Neural cell (in vitro differentiated cells): Measurements from ENCODE around the gene SFMBT2. TPM values are rescaled to one million over a fixed set of nuclear protein-coding genes. Genes with fewer than 3 reads are reported as not detected.

Source experiments
- H2AFZ ChIP-seq: fragments of 200-600, 300-800 bp; sonication (generic), shearing (Covaris generic); 2 replicates; pipeline ENCODE4 v1.6.0; 2014; ENCODE audit warnings: low read depth, mild to moderate bottlenecking, antibody characterized with exemption, low read length, moderate library complexity
- H3F3A ChIP-seq: fragments of 200-600 bp; shearing (Covaris generic); 2 replicates; pipeline ENCODE4 v1.6.1; 2016; ENCODE audit warnings: mild to moderate bottlenecking, moderate library complexity, mixed read lengths, antibody characterized with exemption, low read length; ENCODE audit not compliant: insufficient read depth, poor library complexity, severe bottlenecking
- H3K27ac ChIP-seq: fragments of 200-600, 300-800 bp; sonication (generic), shearing (Covaris generic); 2 replicates; pipeline ENCODE4 v1.5.1; 2014; ENCODE audit warnings: mild to moderate bottlenecking, low read length, moderate library complexity
- H3K27me3 ChIP-seq: fragments of 300-800, 200-600 bp; sonication (generic), shearing (Covaris generic); 2 replicates; pipeline ENCODE4 v1.6.0; 2014; ENCODE audit warnings: mild to moderate bottlenecking, low read depth, low read length, moderate library complexity; ENCODE audit not compliant: insufficient read depth
- H3K36me3 ChIP-seq: fragments of 300-800, 200-600 bp; sonication (generic), shearing (Covaris generic); 2 replicates; pipeline ENCODE4 v1.5.1; 2014; ENCODE audit warnings: mild to moderate bottlenecking, antibody characterized with exemption, low read length, moderate library complexity; ENCODE audit not compliant: insufficient read depth
- H3K4me2 ChIP-seq: fragments of 300-800, 200-600 bp; sonication (generic), shearing (Covaris generic); 2 replicates; pipeline ENCODE4 v1.6.0; 2014; ENCODE audit warnings: mild to moderate bottlenecking, low read length
- H3K4me3 ChIP-seq: fragments of 300-800, 200-600 bp; sonication (generic), shearing (Covaris generic); 2 replicates; pipeline ENCODE4 v1.5.1; 2014; ENCODE audit warnings: mild to moderate bottlenecking, low read length, moderate library complexity
- H3K79me2 ChIP-seq: fragments of 200-600 bp; shearing (Covaris generic); replicated peaks from 2 replicates; pipeline ENCODE4 v1.6.0; 2014; ENCODE audit warnings: mild to moderate bottlenecking, low read length, moderate library complexity; ENCODE audit not compliant: insufficient read depth
- H3K9ac ChIP-seq: fragments of 300-800, 200-600 bp; sonication (generic), shearing (Covaris generic); 2 replicates; pipeline ENCODE4 v1.6.1; 2016; ENCODE audit warnings: mild to moderate bottlenecking, low read length, mixed read lengths
- H3K9me2 ChIP-seq: fragments of 200-600 bp; shearing (Covaris generic); 2 replicates; pipeline ENCODE4 v1.6.1; 2016; ENCODE audit warnings: mild to moderate bottlenecking, low read length, mixed read lengths; ENCODE audit not compliant: insufficient read depth
- H3K9me3 ChIP-seq: fragments of 200-600, 300-800 bp; sonication (generic), shearing (Covaris generic); 2 replicates; pipeline ENCODE4 v1.6.1; 2016; ENCODE audit warnings: mild to moderate bottlenecking, mixed run types, low read length, moderate library complexity, mixed read lengths
- H4K20me1 ChIP-seq: fragments of 200-600 bp; shearing (Covaris generic); 2 replicates; pipeline ENCODE4 v1.6.1; 2016; ENCODE audit warnings: mild to moderate bottlenecking, mixed run types; ENCODE audit not compliant: insufficient read depth
- EP300 ChIP-seq: fragments of 450-650 bp; conservative IDR thresholded peaks from 2 replicates; pipeline ENCODE4 v1.6.1; 2014; ENCODE audit warnings: antibody characterized with exemption, mild to moderate bottlenecking, moderate library complexity; ENCODE audit not compliant: poor library complexity, severe bottlenecking
- EZH2 ChIP-seq: fragments of 200-600, 300-800 bp; shearing (Covaris generic), sonication (generic); IDR thresholded peaks from 2 replicates; pipeline ENCODE4 v1.6.1; 2014; ENCODE audit warnings: antibody characterized with exemption, low read length, borderline replicate concordance, mild to moderate bottlenecking; ENCODE audit not compliant: insufficient read depth, poor library complexity, severe bottlenecking
- MXI1 ChIP-seq: fragments of 450-650 bp; conservative IDR thresholded peaks from 2 replicates; pipeline ENCODE4 v1.6.1; 2014; ENCODE audit warnings: antibody characterized with exemption, mild to moderate bottlenecking; ENCODE audit not compliant: poor library complexity, severe bottlenecking
- POLR2AphosphoS5 ChIP-seq: IDR thresholded peaks from 2 replicates; pipeline ENCODE4 v1.6.1; 2012
- RAD21 ChIP-seq: fragments of 450-650 bp; conservative IDR thresholded peaks from 2 replicates; pipeline ENCODE4 v1.6.1; 2014; ENCODE audit warnings: antibody characterized with exemption, mild to moderate bottlenecking, moderate library complexity
- SMC3 ChIP-seq: fragments of 450-650 bp; conservative IDR thresholded peaks from 2 replicates; pipeline ENCODE4 v1.6.1; 2014; ENCODE audit warnings: antibody characterized with exemption, mild to moderate bottlenecking, moderate library complexity; ENCODE audit not compliant: poor library complexity
- TAF1 ChIP-seq: IDR thresholded peaks from 2 replicates; pipeline ENCODE4 v1.6.1; 2012; ENCODE audit warnings: low read depth
- polyA plus RNA-seq: library from polyadenylated mRNA; depleted of rRNA; stranded (reverse); fragments of >200 nt; gene quantifications from 2 replicates; pipeline ENCODE4 v1.2.3, GENCODE V29; 2014
- TF ChIP-seq, protein P1 (sequence below): fragments of 450-650 bp; IDR thresholded peaks from 2 replicates; pipeline ENCODE4 v1.5.1; 2014; ENCODE audit warnings: antibody characterized with exemption, mild to moderate bottlenecking, moderate library complexity; ENCODE audit not compliant: poor library complexity, severe bottlenecking
- TF ChIP-seq, protein P2 (sequence below): IDR thresholded peaks from 2 replicates; pipeline ENCODE4 v1.6.1; 2012; ENCODE audit warnings: borderline replicate concordance

SFMBT2 gene
- polyA plus RNA-seq, 1 donor from 2014 or later = 1.3 TPM

DNA sequence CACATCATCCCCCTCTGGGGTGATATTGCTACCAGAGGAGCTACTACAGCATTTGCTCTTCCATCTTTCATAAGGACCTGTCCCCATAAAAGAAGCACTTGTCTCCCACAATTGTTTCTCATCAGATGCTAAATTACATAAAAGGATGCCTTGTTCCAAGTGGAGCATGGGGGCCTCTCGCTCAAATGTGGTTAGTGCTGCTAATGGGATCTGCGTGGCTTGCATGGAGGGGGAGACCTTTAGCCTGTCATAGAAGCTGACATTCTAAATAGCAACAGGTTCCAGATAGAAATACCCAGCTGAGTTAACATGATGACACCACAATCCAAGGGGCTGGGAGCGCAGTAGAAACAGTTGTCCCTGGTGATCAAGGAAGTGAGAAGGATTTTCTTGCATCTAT, 257.9 kb downstream of the SFMBT2 start:
- H3K27ac ChIP-seq = peak overlapping the region; percentile 12
- H3K9ac ChIP-seq = no peak overlapping the region
- no peaks in the 10 kb centered on the region for H3K9me2 ChIP-seq
- H3K4me3 ChIP-seq = no peak overlapping the region
- no peaks in the 10 kb centered on the region for H3K9me3 ChIP-seq
- H4K20me1 ChIP-seq = no peaks in the 10 kb centered on the region
- no peak overlapping the region for H3K4me2 ChIP-seq
- no peaks in the 10 kb centered on the region for H3K27me3 ChIP-seq
- no peaks in the 10 kb centered on the region for H3K79me2 ChIP-seq
- H3F3A ChIP-seq = no peaks in the 10 kb centered on the region
- H3K36me3 ChIP-seq = no peaks in the 10 kb centered on the region
- no peak for TF ChIP-seq EZH2
- TF ChIP-seq SMC3 = no peak
- TF ChIP-seq, protein P1, sequence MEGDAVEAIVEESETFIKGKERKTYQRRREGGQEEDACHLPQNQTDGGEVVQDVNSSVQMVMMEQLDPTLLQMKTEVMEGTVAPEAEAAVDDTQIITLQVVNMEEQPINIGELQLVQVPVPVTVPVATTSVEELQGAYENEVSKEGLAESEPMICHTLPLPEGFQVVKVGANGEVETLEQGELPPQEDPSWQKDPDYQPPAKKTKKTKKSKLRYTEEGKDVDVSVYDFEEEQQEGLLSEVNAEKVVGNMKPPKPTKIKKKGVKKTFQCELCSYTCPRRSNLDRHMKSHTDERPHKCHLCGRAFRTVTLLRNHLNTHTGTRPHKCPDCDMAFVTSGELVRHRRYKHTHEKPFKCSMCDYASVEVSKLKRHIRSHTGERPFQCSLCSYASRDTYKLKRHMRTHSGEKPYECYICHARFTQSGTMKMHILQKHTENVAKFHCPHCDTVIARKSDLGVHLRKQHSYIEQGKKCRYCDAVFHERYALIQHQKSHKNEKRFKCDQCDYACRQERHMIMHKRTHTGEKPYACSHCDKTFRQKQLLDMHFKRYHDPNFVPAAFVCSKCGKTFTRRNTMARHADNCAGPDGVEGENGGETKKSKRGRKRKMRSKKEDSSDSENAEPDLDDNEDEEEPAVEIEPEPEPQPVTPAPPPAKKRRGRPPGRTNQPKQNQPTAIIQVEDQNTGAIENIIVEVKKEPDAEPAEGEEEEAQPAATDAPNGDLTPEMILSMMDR = no peak
- peak; percentile 51 for TF ChIP-seq EP300
- peak; percentile 47 for TF ChIP-seq POLR2AphosphoS5
- TF ChIP-seq MXI1 = no peak
- TF ChIP-seq TAF1 = no peak
- no peak for TF ChIP-seq RAD21
- TF ChIP-seq, protein P2, sequence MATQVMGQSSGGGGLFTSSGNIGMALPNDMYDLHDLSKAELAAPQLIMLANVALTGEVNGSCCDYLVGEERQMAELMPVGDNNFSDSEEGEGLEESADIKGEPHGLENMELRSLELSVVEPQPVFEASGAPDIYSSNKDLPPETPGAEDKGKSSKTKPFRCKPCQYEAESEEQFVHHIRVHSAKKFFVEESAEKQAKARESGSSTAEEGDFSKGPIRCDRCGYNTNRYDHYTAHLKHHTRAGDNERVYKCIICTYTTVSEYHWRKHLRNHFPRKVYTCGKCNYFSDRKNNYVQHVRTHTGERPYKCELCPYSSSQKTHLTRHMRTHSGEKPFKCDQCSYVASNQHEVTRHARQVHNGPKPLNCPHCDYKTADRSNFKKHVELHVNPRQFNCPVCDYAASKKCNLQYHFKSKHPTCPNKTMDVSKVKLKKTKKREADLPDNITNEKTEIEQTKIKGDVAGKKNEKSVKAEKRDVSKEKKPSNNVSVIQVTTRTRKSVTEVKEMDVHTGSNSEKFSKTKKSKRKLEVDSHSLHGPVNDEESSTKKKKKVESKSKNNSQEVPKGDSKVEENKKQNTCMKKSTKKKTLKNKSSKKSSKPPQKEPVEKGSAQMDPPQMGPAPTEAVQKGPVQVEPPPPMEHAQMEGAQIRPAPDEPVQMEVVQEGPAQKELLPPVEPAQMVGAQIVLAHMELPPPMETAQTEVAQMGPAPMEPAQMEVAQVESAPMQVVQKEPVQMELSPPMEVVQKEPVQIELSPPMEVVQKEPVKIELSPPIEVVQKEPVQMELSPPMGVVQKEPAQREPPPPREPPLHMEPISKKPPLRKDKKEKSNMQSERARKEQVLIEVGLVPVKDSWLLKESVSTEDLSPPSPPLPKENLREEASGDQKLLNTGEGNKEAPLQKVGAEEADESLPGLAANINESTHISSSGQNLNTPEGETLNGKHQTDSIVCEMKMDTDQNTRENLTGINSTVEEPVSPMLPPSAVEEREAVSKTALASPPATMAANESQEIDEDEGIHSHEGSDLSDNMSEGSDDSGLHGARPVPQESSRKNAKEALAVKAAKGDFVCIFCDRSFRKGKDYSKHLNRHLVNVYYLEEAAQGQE = no peak
- H2AFZ ChIP-seq = no peak overlapping the region

DNA sequence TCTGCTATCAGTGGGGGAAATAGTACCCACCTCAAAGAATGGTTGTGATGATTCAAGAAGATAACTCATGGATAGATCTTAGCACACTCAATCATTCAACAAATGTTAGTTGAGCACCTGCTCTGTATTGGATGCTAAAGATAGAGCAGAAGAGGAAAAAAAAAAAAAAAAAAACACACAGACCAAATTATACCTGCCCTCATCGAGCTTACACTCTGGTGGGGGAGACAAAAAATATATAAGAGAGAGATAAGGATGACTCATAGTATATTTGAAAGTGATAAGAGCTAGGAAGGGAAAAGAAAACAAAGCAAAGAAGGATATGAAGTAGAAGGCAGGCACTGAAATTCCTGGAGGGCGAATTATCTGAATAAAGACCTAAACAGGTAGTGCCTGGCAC, 258.5 kb downstream of the SFMBT2 start:
- Histone ChIP-seq H3K79me2 (no peaks in the 10 kb centered on the region), H3K4me2 (no peak overlapping the region), H3K27ac (peak overlapping the region; percentile 11), H3K36me3 (no peaks in the 10 kb centered on the region), H3K27me3 (no peaks in the 10 kb centered on the region), H2AFZ (no peak overlapping the region), H3K4me3 (no peak overlapping the region), H3F3A (no peaks in the 10 kb centered on the region), H3K9me3 (no peaks in the 10 kb centered on the region), H4K20me1 (no peaks in the 10 kb centered on the region), H3K9me2 (no peaks in the 10 kb centered on the region), H3K9ac (no peak overlapping the region)
- TF ChIP-seq TAF1 (no peak), RAD21 (no peak), MXI1 (no peak)
- TF ChIP-seq, protein P1 = no peak
